LHCN-M2 (cell line): ENCODE measurements around the gene ZNF620. TPM values are rescaled to one million over a fixed set of nuclear protein-coding genes. Genes with fewer than 3 reads are reported as not detected.

Experiments used
- total RNA-seq: library from RNA; depleted of rRNA; stranded (reverse); fragments of >200 nt; gene quantifications from 2 replicates; pipeline ENCODE4 v1.2.3, GENCODE V29; 2014; rRNA removed

ZNF620 gene
- total RNA-seq, 1 experiment from 2014 or later, result 0.23 TPM

Other genes starting within 250 kb of the ZNF620 start
- gene EIF1B, start 196.3 kb upstream of the ZNF620 start, total RNA-seq, result 13.6 and 15.0 TPM in 2 replicates
- gene ENTPD3, start 118.9 kb upstream of the ZNF620 start, total RNA-seq, result not detected in 2 replicates
- gene RPL14, start 48.7 kb upstream of the ZNF620 start, total RNA-seq, result 295 and 312 TPM in 2 replicates
- 3.5 and 4.2 TPM in 2 replicates for gene ZNF619, start 28.9 kb upstream of the ZNF620 start, total RNA-seq
- 10.6 and 14.5 TPM in 2 replicates for gene ZNF621, start 18.9 kb downstream of the ZNF620 start, total RNA-seq